Epidermal melanocyte (primary cell): ENCODE results near the gene TNK2.
A peak's percentile ranks its signal among the peaks of the same experiment; 100 is the strongest.

Experiments
- DNase-seq: peaks from one replicate; pipeline ENCODE4 v3.0.0; 2011; ENCODE audit warnings: low spot score; ENCODE audit not compliant: insufficient read length

The TNK2 gene

DNA sequence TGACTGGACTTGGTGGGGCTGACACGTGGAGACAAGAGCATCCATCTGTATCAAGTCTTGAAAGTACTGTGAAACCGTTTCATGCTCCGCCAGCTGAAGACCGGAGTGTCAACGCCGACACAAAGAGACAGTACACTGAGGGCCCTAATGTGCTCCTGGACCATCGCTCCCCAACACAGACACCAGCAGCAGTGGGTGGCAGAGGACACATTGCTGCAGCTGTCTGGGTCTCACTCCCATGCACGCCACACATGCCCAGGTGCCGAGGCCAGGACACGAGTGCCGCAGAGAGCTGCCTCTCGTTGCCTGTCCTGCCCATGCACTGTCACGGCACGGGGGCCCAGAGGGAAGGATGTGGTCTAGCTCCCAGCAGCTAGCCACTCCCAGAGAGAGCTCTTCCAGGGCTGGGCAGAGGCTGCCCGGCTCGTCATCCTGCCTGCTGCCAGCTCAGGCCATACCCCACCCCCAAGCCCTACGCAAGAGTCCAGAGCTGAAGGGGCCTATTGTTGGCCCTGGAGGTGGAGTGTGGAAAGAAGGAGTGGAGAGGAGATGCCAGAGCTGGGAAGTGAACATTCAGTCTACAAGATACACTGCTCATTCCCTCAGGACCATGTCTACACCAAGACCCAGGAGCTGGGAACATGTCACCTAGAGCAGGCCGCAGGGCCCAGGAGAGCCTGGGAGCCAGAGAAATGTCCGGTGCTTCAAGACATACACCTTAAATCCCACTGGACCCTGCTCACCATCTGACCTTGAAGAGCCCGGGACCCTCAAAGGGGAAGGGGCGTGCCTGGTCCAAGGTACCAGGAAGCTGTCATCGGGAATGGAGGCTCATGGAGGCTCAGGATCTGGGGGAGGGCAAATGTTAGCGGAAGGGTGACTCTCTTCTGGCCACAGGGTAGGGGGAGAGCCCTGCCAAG lies 7.7 kb downstream of the TNK2 start:
- peak; percentile 98 for DNase-seq

DNA sequence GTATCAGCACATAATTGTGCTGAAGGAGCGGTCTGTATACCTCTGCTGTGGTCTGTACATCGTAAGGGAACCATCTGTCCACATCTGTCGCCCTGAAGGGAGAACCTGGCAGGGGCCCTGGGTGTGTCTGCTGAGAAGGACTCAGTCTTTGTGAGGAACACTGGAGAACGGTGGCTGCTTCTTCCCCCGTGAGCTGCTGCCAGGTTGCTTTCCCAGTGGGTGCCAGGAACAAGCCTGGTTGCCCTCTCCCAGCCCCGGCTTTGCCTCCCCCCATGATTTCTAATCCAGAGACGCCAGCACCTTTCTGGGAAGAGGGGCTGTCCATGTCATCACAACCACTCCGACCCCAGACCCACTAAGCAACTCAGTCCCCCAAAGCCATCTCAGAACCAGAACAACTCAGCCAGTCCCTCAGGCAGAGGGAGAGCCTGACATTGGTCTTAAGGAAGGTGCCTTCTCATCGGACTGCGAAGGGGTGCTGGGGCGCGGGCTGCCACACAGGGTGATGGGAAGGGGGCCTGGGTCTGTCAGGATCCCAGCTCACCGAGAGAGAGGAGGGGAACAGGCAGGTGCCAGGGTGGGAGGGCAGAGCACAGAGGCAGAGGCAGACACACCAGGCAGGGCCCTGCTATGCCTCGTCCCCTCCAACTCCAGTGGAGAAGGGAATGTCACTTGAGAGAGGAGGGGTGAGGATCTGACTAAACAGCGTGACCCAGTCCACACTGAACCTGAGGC lies 8.5 kb downstream of the TNK2 start:
- DNase-seq, result no peak

DNA sequence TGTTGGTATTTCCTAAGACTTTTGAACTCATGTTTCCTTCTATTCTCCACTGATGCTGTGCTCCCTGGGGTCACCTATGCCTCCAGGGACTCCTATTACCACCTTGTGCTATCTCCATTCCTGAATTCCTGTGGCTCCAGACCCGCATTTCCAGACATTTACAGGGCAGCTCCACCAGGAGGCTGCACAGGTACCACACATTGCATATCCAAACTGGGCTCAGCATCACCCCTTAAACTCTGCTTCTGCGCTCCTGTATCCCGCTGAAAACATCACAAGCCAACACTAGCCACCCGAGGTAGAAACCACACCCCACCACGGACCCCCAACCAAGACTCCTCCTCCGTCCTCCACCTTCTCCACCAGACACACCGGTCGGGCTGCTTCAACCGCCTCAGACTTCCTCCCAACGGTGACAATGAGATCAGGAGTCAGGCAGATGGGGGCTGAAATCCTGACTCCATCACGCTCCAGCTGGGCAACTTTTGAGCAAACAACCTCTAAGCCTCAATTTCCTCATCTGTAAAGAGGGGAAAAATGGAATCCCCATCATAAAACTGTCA lies 10.4 kb downstream of the TNK2 start:
- no peak for DNase-seq

DNA sequence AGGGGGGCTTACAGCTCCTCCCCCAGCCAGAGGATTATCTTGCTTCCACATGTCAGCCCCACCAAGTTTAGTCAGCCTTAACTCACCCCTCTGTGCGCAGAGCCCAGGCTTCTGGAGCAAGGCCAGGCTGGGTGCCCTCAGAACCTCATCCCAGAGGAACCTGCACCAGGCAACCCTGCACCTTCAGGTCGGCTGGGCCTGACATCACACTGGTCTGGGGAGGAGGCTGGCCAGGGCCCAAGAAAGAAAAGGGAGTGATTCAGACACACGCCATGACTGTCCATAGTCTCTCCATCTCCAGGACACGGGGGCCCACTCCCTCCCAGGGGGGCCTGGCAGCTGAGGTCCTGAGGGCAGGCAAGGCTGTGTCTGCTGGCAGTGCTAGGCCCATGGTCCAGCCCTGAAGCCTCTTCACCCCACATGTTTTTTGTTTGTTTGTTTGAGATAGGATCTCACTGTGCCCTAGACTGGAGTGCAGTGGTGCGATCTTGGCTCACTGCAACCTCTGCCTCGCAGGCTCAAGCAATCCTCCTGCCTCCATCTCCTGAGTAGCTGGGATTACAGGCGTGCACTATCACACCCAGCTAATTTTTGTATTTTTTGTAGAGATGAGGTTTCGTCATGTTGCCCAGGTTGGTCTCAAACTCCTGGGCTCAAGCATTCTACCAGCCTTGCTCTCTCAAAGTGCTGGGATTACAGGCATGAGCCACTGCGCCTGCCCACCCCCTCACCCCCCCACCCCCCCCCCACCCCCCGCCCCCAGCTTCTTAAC lies 11.1 kb downstream of the TNK2 start:
- DNase-seq, result no peak

DNA sequence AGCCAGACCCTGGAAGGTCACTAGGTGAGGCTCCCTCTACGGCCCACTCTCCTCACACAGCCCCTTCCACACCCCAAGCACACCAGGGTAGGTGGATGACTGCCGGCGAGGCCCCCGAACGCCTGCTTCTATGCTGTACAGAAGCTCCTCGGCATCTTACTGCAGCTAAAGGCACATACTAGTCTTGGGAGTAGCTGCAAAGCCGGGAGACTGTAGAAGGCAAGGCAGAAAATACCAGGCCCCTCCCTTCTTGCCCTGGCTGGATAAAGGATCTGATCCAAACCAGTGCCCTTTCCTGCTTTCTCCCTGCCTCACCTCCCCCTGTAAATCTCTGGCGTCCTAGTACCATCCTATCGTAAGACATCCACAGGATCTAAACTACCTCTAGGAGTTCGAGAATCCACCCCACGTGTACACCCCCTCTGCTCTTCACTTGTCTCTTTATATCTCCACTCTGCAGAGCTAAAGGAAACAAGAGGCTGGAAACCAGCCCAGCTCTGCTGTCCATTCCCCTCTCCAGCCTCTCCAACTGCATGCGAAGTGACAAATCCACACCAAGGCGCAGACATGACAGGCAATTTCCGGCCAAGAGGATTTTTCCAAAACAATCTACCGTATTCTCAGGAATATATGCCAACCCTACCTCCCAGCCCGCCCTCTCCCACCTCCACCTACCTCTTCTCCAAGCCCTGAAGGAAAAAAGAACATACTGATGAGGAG lies 11.8 kb downstream of the TNK2 start:
- DNase-seq, result no peak

DNA sequence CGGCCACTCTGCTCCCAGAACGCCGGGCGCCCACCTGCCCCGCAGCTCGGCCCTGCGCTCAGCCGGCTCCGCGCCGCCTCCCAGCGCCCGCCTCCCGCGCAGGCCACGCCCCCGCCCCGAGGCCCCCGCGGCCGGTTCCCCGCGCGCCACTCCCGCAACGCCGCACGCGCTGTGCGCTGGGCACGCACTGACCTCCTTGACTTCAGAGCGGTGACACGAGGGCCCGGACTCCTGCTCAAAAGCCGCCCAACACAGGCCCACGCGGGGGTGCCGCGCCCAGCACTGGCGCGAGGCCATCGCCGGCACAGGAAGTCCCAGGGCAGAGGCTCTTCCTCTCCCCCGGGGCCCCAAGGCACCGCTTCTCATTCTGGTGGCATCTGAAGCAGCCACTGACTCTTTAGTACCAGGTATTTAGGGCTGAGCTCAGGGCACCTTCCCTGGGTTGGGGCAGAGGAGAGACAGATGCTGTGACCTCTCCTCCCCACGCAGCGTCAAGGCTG lies 12.4 kb downstream of the TNK2 start:
- peak; percentile 53 for DNase-seq

DNA sequence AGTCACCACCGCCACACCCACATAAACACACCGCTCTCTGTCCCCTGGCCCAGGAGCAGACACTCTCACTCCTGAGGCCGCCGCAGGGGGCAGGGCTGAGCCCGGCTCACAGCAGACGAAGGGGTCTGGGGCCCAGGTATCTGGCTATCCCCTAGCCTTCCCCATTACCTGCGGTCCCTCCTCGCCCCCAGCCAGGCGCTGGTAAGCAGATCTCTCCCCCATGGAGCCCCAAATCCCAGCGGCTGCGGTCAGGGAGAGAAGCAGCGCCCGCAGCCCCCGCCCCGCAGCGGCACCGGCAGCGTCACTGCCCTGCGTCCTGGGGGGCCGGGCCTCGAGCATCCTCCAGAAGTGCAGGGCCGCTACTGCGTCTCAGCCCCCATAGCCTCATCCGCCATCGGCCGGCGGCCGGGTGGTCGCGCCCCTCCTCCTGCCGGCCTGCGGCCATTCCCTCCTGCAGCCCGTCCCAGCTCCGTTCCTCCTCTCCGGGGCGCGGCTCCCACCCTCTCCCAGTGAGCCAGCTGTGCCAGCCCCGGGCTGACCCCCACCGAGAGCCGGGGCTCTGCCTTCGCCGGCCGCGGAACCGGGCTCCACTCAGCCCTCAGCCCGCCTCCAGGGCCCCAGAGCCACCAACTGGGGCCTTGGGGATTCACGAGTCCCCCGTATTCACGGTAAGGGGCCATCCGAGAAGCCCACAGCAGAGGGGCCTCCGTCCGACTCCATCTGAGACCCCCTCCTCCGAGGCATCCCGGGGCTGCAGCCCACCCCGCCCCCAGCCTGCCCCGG lies 13.1 kb downstream of the TNK2 start:
- no peak for DNase-seq

DNA sequence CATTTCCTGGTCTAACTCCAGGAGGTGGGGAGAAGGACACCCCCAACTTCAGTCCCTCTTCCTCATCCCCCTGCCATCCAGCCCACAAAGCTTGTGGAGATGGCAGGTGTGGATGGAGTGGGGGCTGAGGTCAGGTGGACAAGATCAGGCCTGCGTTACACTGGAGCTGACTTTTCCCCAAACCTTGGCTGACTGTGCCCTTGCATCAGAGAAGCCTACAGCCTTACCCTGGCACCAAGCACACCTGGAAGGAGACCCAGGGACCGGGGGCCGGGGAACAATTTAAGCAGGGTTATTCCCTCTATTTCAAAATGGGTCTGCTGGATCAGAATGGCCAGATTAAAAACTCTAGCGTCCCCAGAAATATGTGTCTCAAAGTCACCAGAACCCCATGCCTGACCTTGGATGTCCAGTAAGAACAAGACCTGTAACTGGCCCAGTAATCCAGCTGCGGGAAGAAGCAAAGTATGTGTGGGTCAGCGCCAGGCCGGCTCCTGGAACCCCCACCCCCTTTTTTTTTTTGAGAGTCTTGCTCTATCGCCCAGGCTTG lies 14.4 kb downstream of the TNK2 start:
- no peak for DNase-seq

DNA sequence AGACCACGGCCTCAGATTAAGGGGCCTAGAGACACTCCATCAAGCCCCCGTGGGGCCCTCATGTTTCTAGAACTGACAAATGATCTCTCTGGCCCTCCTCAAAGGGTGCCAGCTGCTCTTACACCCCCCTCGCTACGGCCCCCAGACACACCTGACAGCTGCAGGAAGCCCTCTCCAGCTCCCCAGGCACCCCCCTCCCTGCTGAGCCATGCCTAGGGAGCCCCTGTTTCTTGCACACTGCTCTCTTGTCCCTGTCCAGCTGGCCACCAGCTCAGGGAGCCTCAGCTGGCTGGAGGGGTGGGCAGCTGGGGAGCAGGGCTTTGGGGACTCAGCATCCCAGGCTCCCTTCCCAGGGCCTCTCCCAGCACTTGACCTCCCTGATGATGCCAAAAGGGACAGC lies 14.8 kb downstream of the TNK2 start:
- DNase-seq, result no peak

DNA sequence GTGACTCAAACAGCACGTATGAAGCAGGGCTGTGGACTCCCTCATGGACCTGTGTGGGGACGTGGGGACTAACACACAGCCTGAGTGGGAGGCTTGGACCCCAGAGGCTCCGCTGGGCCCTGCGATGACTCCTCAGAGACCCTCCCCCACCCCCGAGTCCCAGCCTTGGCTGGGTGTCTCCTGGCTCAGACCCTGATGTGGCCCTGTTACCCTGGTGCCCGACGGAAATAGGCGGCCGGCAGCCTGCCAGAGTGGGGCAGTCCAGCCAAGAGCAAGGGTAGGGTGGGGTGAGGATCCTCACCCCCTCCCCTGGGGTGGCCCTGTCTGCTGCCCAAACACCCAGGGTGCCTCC lies 15.3 kb downstream of the TNK2 start:
- DNase-seq, result no peak

DNA sequence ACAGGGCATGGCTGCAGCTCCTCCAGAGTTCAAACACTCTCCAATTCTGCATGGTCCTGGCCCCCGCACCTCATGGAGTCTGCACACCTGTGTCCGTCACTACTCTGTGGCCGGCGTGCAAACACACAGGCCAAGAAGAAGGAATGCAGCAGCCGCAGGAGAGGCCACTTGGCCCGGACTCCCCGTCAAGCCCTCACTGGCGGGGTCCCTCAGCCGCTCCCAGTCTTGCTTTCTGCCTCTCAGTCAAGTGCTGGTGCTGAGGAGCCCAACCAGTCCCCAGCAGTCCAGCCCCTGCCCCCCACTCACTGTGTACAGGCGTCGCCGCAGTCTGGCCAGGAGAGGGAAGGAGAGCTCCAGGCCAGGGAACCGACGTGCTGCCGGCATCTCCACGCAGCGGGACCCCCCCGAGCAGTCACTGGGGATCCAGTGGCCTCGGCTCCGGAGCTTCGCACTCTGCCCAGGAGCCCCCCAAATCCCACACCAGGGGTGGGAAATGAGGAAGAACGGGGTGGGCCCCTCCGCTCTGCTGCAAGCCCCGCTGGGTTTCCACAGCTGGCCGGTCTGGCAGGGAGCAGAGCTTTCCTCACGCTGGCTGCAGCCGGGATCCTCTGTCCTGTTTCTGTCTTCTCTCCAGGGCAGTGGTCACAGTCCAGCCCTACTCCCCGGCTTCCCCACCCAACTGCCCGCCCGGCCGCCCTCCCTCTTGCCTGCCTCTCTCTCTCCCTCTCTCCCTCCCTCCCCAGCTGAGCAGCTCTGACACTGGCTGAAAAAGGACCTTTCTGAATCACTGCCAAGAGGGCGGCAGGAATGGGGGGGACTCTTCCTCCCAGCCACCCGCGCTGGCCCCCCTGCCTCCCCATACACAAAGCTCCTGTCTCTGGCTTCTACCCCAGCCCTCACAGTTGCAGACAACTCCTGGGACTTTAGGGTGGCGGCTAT lies 16.0 kb downstream of the TNK2 start:
- no peak for DNase-seq

DNA sequence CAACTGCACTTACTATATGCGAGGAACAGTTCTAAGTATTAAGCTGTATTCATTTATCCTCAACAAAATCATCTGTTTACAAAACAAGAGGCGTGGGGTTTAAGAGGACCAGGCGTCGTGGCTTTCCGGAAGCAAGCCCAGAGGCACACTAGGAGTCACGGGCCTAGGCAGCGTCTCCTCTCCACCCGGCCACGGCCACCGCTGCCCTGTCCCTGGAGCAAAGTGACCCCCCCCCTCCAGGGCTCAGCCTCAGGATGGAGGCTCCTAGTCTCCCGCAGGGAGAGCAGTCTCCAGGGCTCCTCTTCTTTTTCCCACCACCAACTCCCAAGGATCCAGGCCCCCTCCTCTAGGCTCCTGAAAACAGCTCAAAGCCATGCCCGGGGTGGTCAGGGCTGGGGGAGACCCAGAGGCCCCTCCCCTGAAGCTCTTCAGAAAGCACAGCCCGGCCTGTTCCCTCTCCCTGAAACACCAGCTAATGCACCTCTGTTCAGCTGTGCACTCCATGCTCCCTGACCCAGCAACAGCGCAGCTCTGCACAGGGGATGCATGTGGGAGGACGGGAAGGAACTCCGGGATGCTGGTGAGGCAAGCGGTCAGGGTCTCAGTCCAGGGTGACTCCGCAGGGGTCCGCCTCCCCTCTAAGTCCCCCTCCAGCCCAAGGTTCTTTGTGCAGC lies 16.8 kb downstream of the TNK2 start:
- DNase-seq, result no peak

DNA sequence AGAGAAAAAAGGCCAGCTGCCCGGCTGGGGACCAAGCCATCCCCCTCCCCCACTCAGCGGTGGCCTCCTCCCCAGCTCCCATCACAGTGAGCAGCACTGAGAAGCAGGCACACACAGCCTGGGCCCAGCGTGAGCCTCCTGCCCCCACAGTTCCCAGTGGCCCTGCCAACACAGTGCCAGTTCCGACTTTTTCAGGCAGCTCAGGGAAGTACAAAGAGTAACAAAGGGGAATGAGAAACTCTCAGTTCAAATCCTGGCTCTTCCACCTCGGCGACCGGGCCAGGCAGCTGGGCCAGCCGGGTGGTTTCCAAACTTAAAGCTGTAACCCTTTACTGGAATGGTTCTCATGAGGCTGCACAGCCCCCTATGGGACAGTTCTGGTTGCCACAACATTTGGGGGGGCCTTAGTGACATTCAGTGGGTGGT lies 18.5 kb downstream of the TNK2 start:
- DNase-seq, result no peak

DNA sequence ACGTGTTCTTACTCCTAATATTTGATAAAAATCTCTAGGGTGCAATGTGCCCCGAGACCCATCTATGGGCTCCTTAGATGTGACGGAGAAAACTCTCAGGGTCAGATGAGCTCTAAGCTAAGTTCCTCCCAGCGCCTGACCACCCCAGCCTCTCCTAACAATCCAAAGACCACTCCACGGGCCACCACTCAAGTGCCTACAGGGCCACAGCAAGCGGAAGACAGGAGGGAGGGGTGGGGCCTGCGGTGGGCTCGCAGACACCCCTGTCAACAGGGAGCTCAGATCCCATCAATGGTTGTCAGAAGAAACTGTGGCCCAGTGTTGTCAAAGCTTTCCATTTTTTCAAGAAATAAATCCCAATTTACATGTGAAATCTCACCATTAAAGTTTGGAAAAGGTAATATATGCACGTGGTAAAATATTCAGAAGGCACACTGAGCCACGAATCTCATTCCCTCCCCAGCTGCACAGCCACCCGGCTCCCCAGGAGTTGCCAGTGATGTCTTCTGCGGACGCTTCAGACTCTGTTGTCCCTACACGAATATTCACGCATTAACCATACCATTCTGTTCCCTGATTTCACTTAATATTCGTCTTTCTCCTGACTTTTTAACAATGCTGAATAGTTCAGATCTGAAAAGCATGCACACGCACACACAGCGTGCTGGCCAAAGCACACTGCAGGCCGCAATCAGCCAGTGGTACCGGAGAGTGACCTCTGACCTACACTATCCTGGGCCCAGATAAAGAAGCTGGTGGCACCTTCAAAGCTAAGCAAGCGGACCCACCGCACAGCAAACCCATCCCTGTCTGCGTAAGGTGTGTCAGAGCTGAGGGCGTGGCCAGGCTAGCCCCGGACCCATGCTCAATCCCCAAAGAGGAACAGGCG lies 19.1 kb downstream of the TNK2 start:
- DNase-seq, result no peak

DNA sequence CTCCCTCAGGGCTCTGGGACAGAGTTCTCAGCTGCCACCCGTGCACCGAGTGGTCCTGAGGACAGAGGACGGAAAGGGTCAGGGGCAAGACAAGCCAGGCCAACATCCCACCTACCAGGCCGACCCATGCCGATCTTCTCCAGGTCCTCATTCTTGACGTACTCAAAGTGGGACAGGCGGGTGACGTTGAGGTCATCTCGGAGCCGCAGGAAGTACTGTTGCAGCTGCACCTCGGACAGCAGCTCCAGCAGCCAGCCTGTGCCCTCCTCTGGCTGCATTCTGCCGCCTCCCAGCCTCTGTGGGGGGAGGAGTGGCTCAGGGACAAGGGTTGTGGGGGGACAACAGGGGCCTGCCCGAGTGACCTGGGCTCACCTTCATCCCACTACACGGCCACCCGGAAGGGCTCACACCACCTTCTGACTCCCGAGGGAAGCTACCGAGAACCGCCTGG lies 20.0 kb downstream of the TNK2 start:
- DNase-seq, result no peak

DNA sequence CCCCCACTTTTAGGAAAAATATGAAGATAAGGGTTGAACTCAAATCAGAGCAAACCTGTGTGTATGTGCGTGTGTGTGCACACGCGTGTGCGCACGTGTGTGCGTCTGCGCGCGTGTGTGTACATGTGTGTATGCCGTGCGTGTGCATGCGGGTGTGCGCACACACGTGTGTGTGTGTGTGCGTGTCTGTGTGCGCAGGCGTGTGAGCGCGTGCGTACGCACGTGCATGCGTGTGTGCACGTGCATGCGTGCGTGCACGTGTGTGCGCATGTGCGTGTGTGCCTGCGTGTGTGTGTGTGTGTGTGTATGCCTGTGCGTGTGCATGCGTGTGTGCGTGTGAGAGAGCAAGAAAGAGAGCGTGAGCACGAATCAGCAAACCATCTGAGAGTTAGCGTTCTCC lies 20.7 kb downstream of the TNK2 start:
- DNase-seq, result no peak
